Osteocyte (in vitro differentiated cells): ENCODE data around the gene ZNRF4. TPM values are rescaled to one million over a fixed set of nuclear protein-coding genes. Genes with fewer than 3 reads are reported as not detected.

Source experiments
- DNase-seq: peaks from one replicate; pipeline ENCODE4 v3.0.0; 2021; ENCODE audit warnings: mixed read lengths; ENCODE audit not compliant: unreplicated experiment; ENCODE audit errors: extremely low spot score
- H3K27ac Mint-ChIP-seq: one replicate; pipeline ENCODE4 v1.8.0; 2021; ENCODE audit warnings: mild to moderate bottlenecking, mixed read lengths; ENCODE audit not compliant: unreplicated experiment
- H3K27me3 Mint-ChIP-seq: one replicate; pipeline ENCODE4 v1.8.0; 2021; ENCODE audit warnings: mixed read lengths; ENCODE audit not compliant: unreplicated experiment
- H3K36me3 Mint-ChIP-seq: one replicate; pipeline ENCODE4 v1.8.0; 2021; ENCODE audit warnings: mixed read lengths; ENCODE audit not compliant: unreplicated experiment
- H3K4me1 Mint-ChIP-seq: one replicate; pipeline ENCODE4 v1.8.0; 2021; ENCODE audit warnings: mixed read lengths; ENCODE audit not compliant: unreplicated experiment
- H3K4me3 Mint-ChIP-seq: one replicate; pipeline ENCODE4 v1.8.0; 2021; ENCODE audit warnings: mild to moderate bottlenecking, moderate library complexity, mixed read lengths; ENCODE audit not compliant: unreplicated experiment
- H3K9me3 Mint-ChIP-seq: one replicate; pipeline ENCODE4 v1.8.0; 2021; ENCODE audit warnings: mixed read lengths; ENCODE audit not compliant: unreplicated experiment
- total RNA-seq: library from RNA; stranded (reverse); gene quantifications from 2 replicates; pipeline ENCODE4 v1.2.1, GENCODE V29; 2021
- TF ChIP-seq, protein P1 (sequence below): fragments of 200-600 bp; sonication (generic); IDR thresholded peaks from 2 replicates; pipeline ENCODE4 v1.5.0; 2021; ENCODE audit warnings: antibody characterized with exemption, mild to moderate bottlenecking, moderate library complexity

Gene ZNRF4
- total RNA-seq, 1 donor from 2014 or later: not detected

DNA sequence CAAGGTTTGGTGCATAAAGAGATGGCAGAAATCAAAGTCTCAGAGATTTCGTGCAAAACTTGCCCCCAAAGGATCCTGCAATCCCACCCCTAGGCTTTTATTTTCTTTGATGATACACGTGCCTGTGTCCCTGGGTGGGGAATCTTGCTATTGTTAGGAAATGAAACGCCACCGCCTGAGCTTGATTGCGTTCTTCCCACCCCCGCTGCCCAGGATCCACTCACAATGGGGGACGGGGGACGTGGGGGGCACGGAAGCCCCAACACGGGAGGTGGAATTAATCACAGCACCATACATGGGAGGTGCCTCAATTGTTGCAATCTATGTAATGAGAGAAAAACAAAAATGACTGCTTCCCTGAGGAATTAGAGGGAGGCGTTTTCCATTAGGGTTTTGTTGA lies 39.6 kb downstream of the ZNRF4 start:
- peaks cover 6% of the 10 kb centered on the region for H3K4me1 Mint-ChIP-seq
- no peak overlapping the region for H3K4me3 Mint-ChIP-seq
- TF ChIP-seq, protein P1, sequence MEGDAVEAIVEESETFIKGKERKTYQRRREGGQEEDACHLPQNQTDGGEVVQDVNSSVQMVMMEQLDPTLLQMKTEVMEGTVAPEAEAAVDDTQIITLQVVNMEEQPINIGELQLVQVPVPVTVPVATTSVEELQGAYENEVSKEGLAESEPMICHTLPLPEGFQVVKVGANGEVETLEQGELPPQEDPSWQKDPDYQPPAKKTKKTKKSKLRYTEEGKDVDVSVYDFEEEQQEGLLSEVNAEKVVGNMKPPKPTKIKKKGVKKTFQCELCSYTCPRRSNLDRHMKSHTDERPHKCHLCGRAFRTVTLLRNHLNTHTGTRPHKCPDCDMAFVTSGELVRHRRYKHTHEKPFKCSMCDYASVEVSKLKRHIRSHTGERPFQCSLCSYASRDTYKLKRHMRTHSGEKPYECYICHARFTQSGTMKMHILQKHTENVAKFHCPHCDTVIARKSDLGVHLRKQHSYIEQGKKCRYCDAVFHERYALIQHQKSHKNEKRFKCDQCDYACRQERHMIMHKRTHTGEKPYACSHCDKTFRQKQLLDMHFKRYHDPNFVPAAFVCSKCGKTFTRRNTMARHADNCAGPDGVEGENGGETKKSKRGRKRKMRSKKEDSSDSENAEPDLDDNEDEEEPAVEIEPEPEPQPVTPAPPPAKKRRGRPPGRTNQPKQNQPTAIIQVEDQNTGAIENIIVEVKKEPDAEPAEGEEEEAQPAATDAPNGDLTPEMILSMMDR: no peak
- H3K27me3 Mint-ChIP-seq: peaks cover 70% of the 10 kb centered on the region
- no peak for DNase-seq
- no peaks in the 10 kb centered on the region for H3K36me3 Mint-ChIP-seq
- H3K9me3 Mint-ChIP-seq: no peaks in the 10 kb centered on the region
- no peak overlapping the region for H3K27ac Mint-ChIP-seq

DNA sequence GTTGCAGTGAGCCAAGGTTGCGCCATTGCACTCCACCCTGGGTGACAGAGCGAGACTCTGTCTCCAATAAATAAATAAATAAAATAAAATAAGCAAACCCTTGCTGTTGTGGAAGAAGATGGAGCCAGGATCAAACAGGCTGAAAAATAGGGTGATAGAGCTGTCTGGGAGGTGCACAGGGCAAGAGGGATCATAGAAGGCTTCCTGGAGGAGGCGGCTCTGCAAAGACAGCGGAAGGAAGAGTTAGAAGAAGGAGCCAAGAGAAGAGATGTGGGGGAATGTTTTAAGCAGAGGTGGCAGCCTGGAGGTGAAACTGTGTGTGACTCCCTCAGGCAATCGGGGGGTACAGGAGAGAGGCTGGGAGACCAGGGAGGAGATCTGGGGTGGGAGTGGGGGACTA lies 40.6 kb downstream of the ZNRF4 start:
- peaks cover 6% of the 10 kb centered on the region for H3K4me1 Mint-ChIP-seq
- no peak for DNase-seq
- TF ChIP-seq, protein P1: no peak
- H3K9me3 Mint-ChIP-seq: no peaks in the 10 kb centered on the region
- no peak overlapping the region for H3K4me3 Mint-ChIP-seq
- peaks cover 63% of the 10 kb centered on the region for H3K27me3 Mint-ChIP-seq
- no peaks in the 10 kb centered on the region for H3K36me3 Mint-ChIP-seq
- H3K27ac Mint-ChIP-seq: no peak overlapping the region

DNA sequence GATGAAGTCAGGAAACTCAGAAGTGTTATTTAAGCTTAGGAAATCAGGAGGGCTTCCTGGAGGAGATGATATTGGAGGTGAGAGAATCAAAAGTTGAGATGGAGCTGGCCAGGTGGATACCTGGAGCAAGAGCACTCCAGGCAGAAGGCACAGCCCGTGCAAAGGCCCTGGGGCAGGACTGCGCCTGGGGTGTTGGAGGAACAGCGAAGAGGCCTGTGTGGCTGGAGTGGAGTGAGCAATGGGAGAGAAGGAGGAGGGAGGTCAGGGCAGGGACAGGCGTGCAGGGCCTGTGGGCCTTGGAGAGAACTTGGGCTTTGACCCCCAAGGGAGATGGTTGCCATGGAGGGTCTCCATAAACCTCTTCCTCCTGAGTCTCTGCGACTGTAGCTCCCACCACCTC lies 42.1 kb downstream of the ZNRF4 start:
- no peak overlapping the region for H3K4me3 Mint-ChIP-seq
- H3K36me3 Mint-ChIP-seq: no peaks in the 10 kb centered on the region
- H3K9me3 Mint-ChIP-seq: peaks cover 6% of the 10 kb centered on the region
- TF ChIP-seq, protein P1: no peak
- no peak overlapping the region for H3K27ac Mint-ChIP-seq
- peaks cover 6% of the 10 kb centered on the region for H3K4me1 Mint-ChIP-seq
- DNase-seq: no peak
- H3K27me3 Mint-ChIP-seq: peaks cover 60% of the 10 kb centered on the region

DNA sequence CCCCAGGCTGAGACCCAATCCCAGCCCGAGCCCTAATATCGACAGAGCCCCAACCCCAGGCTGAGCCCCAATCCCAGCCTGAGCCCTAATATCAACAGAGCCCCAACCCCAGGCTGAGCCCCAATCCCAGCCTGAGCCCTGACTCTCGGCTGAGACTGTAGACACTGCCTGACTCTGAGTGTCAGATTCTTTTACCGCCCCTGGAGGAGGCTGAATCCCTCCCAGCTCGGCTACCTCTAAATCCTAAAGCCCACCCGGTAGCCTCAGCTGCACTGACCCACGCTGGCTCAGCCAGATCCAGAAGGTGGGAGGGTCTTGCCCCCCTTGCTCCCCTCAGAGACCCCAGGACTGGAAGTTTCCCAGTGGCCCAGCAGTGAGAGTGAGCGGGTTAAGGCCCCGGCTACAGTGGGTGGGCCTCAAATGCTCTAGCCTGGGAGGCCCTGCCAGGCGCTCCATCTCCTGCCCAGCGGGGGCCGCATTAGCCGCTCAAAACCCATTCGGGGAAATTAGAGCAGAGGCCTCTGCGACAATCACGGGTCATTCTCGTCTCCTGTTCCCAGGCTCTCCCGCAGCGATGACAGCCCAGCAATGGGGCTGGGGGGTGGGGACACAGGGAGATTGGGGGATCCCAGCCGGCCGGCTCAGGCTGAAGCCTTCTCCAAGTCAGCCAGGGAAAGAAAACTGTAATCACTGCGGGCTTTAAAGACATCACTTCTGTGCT lies 43.8 kb downstream of the ZNRF4 start:
- Mint-ChIP-seq H3K4me1 (peaks cover 2% of the 10 kb centered on the region), H3K9me3 (peaks cover 13% of the 10 kb centered on the region), H3K27me3 (peaks cover 47% of the 10 kb centered on the region), H3K27ac (no peak overlapping the region), H3K36me3 (no peaks in the 10 kb centered on the region), H3K4me3 (no peak overlapping the region)
- TF ChIP-seq, protein P1: no peak
- no peak for DNase-seq

DNA sequence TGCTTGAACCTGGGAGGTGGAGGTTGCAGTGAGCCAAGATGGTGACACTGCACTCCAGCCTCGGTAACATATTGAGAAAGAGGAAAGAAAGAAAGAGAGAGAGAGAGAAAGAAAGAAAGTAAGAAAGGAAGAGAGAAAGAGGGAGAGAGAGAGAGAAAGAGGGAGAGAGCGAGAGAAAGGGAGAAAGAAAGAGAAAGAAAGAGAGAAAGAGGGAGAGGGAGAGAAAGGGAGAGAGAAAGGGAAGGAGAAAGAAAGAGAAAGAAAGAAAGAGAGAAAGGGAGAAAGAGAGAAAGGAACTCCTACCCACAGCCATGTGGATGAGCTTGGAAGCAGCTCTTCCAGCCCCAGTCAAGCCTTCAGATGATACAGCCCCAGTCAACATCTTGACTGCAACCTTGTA lies 46.7 kb downstream of the ZNRF4 start:
- no peak for DNase-seq
- Mint-ChIP-seq H3K36me3 (no peaks in the 10 kb centered on the region), H3K4me1 (peaks cover 2% of the 10 kb centered on the region), H3K4me3 (no peak overlapping the region), H3K9me3 (peaks cover 13% of the 10 kb centered on the region), H3K27ac (no peak overlapping the region), H3K27me3 (peaks cover 24% of the 10 kb centered on the region)
- TF ChIP-seq, protein P1: no peak
